Muscle of leg (tissue), 11 donors: ENCODE data around the gene TMEM175. TPM values are rescaled to one million over a fixed set of nuclear protein-coding genes. Genes with fewer than 3 reads are reported as not detected.

Experiments
- DNase-seq: peaks from one replicate; pipeline ENCODE4 v3.0.0; 2013
- H3K27ac ChIP-seq: one replicate; pipeline ENCODE4 v1.5.1; 2013; ENCODE audit warnings: mild to moderate bottlenecking, low read length, control low read depth
- H3K27me3 ChIP-seq: one replicate; pipeline ENCODE4 v1.6.1; 2013; ENCODE audit warnings: low read length; ENCODE audit not compliant: control insufficient read depth, insufficient read depth
- H3K36me3 ChIP-seq: one replicate; pipeline ENCODE4 v1.6.1; 2013; ENCODE audit warnings: low read length; ENCODE audit not compliant: control insufficient read depth, insufficient read depth
- H3K4me1 ChIP-seq: one replicate; pipeline ENCODE4 v1.6.1; 2013; ENCODE audit warnings: low read length; ENCODE audit not compliant: control insufficient read depth, insufficient read depth
- H3K4me3 ChIP-seq: one replicate; pipeline ENCODE4 v1.5.1; 2013; ENCODE audit warnings: low read length, control low read depth
- H3K9me3 ChIP-seq: replicated peaks from 2 replicates; pipeline ENCODE4 v1.6.1; 2013; ENCODE audit warnings: low read depth, low read length; ENCODE audit not compliant: control insufficient read depth
- WGBS: methylation state at CpG from one replicate; pipeline ENCODE4 v1.1.5; 2013; ENCODE audit warnings: missing lambda C conversion rate; ENCODE audit not compliant: insufficient coverage; 5-methylcytosine and 5-hydroxymethylcytosine counted together
- polyA plus RNA-seq, 8 donors: library from polyadenylated mRNA; unstranded; fragments of 120-200 nt; gene quantifications; one replicate each; pipeline versions ENCODE4 v1.2.1 to v1.2.3, GENCODE V29; 2013; ENCODE audit warnings: inconsistent platforms in 1 of 8, low replicate concordance in 1 of 8; ENCODE audit not compliant: insufficient read length in 8 of 8, insufficient read depth in 1 of 8
- total RNA-seq: library from RNA; stranded (reverse); fragments of 120-200 nt; gene quantifications from one replicate; pipeline ENCODE4 v1.2.4, GENCODE V29; 2013

The TMEM175 gene
- total and polyA plus RNA-seq, 9 donors: 9.8 to 22.2 (median 18.8) TPM

DNA sequence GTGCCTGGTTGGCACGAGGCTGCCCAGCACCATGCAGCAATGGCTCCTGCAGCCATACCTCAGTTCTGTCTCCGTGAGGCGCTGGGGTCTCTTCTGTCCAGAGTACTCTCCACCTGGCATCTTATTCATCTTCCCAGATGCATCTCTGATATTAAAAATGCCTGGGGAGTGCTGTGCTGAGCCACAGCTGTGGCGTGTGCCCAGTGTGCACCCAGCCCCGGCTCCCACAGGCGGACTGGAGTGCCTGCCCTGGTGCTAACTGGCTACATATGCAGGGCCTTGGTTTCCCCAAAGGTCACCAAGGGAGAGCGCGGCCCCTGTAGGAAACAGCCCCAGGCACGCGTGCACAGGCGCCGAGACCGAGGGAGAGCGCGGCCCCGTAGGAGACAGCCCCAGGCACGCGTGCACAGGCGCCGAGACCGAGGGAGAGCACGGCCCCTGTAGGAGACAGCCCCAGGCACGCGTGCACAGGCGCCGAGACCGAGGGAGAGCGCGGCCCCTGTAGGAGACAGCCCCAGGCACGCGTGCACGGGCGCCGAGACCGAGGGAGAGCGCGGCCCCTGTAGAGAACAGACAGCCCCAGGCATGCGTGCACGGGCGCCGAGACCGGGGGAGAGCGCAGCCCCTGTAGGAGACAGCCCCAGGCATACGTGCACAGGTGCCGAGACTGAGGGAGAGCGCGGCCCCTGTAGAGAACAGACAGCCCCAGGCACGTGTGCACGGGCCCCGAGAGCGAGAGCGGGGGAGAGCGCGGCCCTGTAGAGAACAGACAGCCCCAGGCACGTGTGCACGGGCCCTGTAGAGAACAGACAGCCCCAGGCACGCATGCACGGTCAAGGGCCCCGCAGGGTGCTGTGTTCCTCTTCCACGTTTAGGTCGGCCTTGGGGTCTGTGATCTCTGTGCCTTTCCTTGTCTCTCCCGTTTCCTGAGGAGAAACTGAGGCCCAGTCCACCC, 14.5 kb downstream of the TMEM175 start:
- no peaks in the 10 kb centered on the region for H3K36me3 ChIP-seq
- H3K4me1 ChIP-seq: peaks cover 10% of the 10 kb centered on the region
- DNase-seq: no peak
- 66% methylated on average over 62 of the region's 62 CpGs for whole genome bisulfite sequencing
- peaks cover 9% of the 10 kb centered on the region for H3K27me3 ChIP-seq
- no peak overlapping the region for H3K4me3 ChIP-seq
- H3K27ac ChIP-seq: no peak overlapping the region
- H3K9me3 ChIP-seq: no peaks in the 10 kb centered on the region

DNA sequence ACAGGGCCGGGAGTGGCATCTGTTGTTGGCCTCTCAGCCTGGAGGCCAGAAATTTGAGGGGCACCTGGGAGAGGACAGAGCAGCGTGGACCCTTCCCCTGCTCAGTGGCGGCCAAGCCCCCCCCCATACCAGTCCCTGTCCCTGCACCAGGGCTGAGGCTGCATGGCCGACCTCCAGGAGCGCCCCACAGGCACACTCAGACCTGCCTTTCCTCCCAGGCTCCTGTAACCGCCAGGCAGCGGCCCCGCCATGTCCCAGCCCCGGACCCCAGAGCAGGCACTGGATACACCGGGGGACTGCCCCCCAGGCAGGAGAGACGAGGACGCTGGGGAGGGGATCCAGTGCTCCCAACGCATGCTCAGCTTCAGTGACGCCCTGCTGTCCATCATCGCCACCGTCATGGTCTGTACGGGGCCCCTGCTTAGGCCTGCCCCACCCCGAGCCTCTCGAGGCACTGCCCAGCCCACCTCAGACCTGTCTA, 15.3 kb downstream of the TMEM175 start:
- no peaks in the 10 kb centered on the region for H3K36me3 ChIP-seq
- no peak overlapping the region for H3K4me3 ChIP-seq
- no peak overlapping the region for H3K27ac ChIP-seq
- peaks cover 9% of the 10 kb centered on the region for H3K27me3 ChIP-seq
- peaks cover 14% of the 10 kb centered on the region for H3K4me1 ChIP-seq
- 87% methylated on average over 18 of the region's 19 CpGs for whole genome bisulfite sequencing
- no peaks in the 10 kb centered on the region for H3K9me3 ChIP-seq
- DNase-seq: no peak

DNA sequence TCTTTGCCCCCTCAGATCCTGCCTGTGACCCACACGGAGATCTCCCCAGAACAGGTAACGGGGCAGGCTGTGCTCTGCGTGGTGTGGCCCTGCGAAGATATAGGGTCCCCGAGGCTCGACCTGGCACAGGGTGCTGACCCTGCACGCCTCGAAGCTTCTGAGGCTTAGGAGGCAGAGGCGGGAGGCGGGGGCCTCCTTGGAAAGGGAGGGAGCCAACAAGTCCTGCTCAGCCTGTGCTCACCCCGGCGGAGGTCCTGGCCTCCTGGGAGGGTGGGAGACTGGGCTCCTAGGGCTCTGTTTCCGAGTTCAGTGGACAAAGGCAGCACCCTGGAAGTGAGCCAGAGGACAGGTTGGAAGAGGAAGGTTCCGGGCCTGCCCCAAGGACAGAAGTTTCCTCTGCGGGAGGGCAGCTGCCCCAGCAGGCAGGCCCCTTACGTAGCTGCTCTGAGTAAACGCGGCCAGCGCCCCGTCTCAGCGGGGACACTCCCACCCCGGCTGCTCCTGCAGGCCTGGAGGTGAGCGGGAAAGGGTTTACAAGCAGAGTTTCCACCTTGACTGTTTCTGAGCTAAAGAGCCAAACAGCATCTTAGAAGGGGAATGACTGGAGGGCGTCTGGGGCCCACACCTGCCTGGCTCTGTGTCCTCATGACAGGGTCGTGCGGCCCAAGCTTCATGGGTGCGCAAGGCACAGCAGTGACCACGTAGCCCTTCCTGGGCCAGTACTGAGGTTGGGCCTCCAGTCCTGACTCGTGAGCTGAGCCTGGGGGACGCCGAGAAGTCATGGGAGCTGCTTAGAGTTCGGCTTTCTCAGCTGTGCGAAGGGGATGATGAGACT, 16.1 kb downstream of the TMEM175 start:
- 61% methylated on average over 31 of the region's 33 CpGs for WGBS
- H3K36me3 ChIP-seq: peaks cover 5% of the 10 kb centered on the region

DNA sequence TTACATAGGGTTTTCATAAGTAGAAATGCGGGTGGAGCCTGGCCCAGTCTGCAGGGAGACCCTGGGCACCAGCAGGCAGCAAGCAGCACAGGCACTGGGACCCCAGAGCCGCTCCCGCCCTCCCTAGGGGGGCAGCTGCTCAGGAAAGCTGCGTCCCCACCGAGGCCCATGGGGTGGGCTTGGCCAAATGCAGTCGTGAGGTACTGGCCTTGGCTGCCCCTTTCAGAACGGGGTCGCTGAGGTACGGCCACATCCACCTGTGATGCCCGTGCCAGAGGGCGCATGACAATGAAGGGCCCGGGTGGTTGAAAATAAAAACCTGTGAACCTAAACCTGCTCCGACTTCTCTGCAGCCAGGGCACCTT, 16.7 kb downstream of the TMEM175 start:
- no peak overlapping the region for H3K4me3 ChIP-seq
- no peak overlapping the region for H3K27ac ChIP-seq
- peaks cover 9% of the 10 kb centered on the region for H3K27me3 ChIP-seq
- DNase-seq: no peak
- peaks cover 5% of the 10 kb centered on the region for H3K36me3 ChIP-seq
- 83% methylated on average over 13 of the region's 13 CpGs for WGBS
- H3K9me3 ChIP-seq: no peaks in the 10 kb centered on the region
- peaks cover 14% of the 10 kb centered on the region for H3K4me1 ChIP-seq

More for the DNA sequence above, 16.1 kb downstream of the TMEM175 start:
- H3K27ac ChIP-seq: no peak overlapping the region
- no peaks in the 10 kb centered on the region for H3K9me3 ChIP-seq
- peaks cover 9% of the 10 kb centered on the region for H3K27me3 ChIP-seq
- peaks cover 14% of the 10 kb centered on the region for H3K4me1 ChIP-seq
- DNase-seq: no peak
- no peak overlapping the region for H3K4me3 ChIP-seq

DNA sequence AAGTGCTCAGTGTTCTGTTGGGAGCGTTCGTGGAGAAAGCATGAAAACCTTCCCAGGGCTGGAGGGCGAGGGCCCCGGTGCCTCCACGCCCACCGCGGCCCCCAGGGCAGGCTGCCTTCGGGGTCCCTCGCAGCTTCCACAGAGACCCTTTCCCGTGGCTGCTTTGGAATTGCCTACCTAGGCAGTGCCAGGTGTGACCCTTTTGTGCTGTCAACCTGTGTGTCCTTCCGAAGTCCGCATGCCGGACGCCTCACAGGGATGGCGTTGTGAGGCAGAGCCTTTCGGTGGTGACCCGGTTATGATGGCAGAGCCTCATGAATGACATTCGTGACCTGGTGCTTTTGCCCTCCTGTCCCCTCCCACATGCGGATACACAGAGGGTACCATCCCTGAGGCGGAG, 17.4 kb downstream of the TMEM175 start:
- H3K27ac ChIP-seq: no peak overlapping the region
- peaks cover 5% of the 10 kb centered on the region for H3K36me3 ChIP-seq
- 84% methylated on average over 18 of the region's 20 CpGs for WGBS
- H3K4me3 ChIP-seq: no peak overlapping the region
- no peaks in the 10 kb centered on the region for H3K9me3 ChIP-seq
- peaks cover 14% of the 10 kb centered on the region for H3K4me1 ChIP-seq
- H3K27me3 ChIP-seq: peaks cover 9% of the 10 kb centered on the region
- no peak for DNase-seq

DNA sequence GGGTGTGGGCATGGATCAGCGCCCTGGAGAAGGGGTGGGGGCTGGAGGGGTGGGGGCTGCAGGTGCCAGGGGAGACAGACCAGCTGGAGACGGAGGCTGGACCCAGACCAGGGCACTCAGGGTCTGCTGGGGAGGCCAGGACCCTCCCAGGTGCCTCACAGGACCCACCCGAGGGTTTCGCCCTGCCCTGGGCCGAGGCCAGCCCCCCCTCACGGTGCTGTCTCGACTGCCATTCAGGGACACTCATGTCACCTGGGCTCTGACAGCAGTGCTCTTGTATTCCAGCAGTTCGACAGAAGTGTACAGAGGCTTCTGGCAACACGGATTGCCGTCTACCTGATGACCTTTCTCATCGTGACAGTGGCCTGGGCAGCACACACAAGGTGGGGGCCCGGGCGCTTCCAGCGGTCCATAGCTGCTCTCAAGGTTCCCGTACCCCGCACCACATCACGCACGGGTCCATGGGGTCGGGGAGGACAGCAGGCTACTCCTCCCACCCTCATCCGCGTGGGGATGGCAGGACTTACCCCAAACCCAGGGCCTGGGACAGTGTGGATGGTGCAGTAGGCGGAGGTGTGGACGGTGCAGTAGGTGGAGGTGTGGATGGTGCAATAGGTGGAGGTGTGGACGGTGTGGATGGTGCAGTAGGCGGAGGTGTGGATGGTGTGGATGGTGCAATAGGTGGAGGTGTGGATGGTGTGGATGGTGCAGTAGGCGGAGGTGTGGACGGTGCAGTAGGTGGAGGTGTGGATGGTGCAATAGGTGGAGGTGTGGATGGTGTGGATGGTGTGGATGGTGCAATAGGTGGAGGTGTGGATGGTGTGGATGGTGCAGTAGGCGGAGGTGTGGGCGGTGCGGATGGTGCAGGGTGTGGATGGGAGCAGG, 18.1 kb downstream of the TMEM175 start:
- no peak for DNase-seq
- Histone ChIP-seq H3K4me3 (no peak overlapping the region), H3K27me3 (peaks cover 6% of the 10 kb centered on the region), H3K36me3 (peaks cover 10% of the 10 kb centered on the region), H3K9me3 (no peaks in the 10 kb centered on the region), H3K4me1 (peaks cover 14% of the 10 kb centered on the region), H3K27ac (no peak overlapping the region)
- WGBS: 79% methylated on average over 12 of the region's 30 CpGs

DNA sequence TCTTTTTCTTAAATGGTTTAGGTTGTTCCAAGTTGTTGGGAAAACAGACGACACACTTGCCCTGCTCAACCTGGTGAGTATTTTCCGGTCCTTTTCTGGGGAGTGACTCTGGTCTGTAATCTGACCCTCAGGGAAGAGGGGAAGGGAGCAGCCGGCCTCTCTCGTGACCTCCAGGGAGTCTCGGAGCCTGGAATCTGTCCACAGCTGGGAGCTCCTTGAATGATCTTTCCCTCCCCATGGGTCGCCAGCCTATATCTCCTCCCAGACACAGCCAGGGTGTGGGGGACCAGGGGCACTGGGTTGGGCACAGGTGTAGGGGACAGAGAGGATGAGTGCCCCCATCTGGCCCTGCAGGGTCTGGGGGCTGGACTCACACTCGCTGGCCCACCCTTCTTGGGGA, 18.9 kb downstream of the TMEM175 start:
- Histone ChIP-seq H3K27ac (no peak overlapping the region), H3K4me1 (peaks cover 11% of the 10 kb centered on the region), H3K27me3 (no peaks in the 10 kb centered on the region), H3K36me3 (peaks cover 14% of the 10 kb centered on the region), H3K4me3 (no peak overlapping the region), H3K9me3 (no peaks in the 10 kb centered on the region)
- no CpG with 5 or more reads among the region's 7 CpGs for WGBS
- DNase-seq: no peak

DNA sequence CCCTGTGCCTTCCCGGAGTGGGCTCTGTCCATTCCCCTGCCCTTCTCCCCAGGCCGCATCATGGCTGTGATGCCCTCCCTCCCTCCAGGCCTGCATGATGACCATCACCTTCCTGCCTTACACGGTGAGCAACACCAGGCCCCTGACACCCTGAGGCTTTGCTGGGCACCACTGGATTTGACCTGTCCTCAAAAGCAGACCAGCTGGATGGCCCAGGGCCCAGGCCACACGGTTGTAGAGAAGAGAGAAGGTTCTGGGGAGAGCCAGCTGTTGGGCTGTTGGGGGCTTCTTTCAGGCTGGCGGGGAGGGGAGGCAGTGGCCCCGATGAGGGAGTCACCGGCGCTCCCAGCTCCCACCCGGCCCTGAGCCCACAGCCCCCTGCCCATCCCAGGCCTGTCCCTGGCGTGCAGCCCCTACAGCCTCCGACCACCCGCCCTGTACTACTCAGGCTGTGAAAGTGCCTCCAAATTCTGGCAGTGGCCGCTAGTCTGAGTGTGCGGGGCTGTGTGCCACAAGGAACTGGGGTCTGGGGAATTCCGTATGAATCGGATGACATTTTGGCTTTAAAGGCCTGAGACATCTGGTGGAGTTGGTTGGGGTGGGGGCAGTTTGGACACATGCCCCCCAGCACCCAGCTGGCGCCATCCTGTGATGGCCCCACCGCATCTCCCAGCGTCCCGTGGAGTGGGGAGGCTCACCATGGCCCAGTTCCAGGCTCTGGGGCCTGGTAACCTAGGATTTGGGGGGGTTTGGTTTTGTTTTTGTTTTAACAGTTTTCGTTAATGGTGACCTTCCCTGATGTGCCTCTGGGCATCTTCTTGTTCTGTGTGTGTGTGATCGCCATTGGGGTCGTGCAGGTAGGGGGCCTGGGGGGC, 19.6 kb downstream of the TMEM175 start:
- H3K27me3 ChIP-seq: no peaks in the 10 kb centered on the region
- no peak overlapping the region for H3K27ac ChIP-seq
- H3K36me3 ChIP-seq: peaks cover 14% of the 10 kb centered on the region
- H3K4me3 ChIP-seq: no peak overlapping the region
- 77% methylated on average over 19 of the region's 23 CpGs for WGBS
- H3K4me1 ChIP-seq: peaks cover 11% of the 10 kb centered on the region
- no peak for DNase-seq
- no peaks in the 10 kb centered on the region for H3K9me3 ChIP-seq
